GM18502 (cell line): ENCODE results near the gene ALG6.
A peak's percentile ranks its signal among the peaks of the same experiment; 100 is the strongest.

Source experiments
- ATAC-seq: cut with Tn5 transposase; IDR thresholded peaks from one replicate; pipeline ENCODE4 v1.9.1; 2021; ENCODE audit warnings: mild to moderate bottlenecking; ENCODE audit not compliant: unreplicated experiment, poor library complexity

ALG6 gene

GRCh38 chr1:63367215-63368103 is at the start of gene ALG6:
Gene ALG6 (plus strand): TSS chr1:63367627. CDS start chr1:63370978, 3,351 bp downstream.
- peak; percentile 95 for ATAC-seq

GRCh38 chr1:63317817-63318152 is 49.6 kb upstream of the ALG6 start:
- no peak for ATAC-seq

- ATAC-seq = no peak
These were observed 49.0 kb upstream of the ALG6 start for GRCh38 chr1:63318201-63318979.

- ATAC-seq = no peak
These were observed 48.1 kb upstream of the ALG6 start for GRCh38 chr1:63319046-63320021.

GRCh38 chr1:63320022-63320721 is 47.3 kb upstream of the ALG6 start:
- ATAC-seq = no peak

- ATAC-seq = no peak
These were observed 46.2 kb upstream of the ALG6 start for GRCh38 chr1:63321066-63321784.

- ATAC-seq = no peak
These were observed 45.7 kb upstream of the ALG6 start for GRCh38 chr1:63321785-63322113.

- ATAC-seq = peak; percentile 53
These were observed 45.1 kb upstream of the ALG6 start, which contains the start of gene FOXD3 for GRCh38 chr1:63322114-63322943. Gene FOXD3 (plus strand): TSS chr1:63322567. CDS start chr1:63323059, 492 bp downstream.

GRCh38 chr1:63322944-63323864 is 44.2 kb upstream of the ALG6 start:
- ATAC-seq = no peak

- ATAC-seq = no peak
These were observed 43.3 kb upstream of the ALG6 start for GRCh38 chr1:63323865-63324778.

GRCh38 chr1:63324779-63325119 is 42.7 kb upstream of the ALG6 start:
- no peak for ATAC-seq

- ATAC-seq = no peak
These were observed 42.0 kb upstream of the ALG6 start for GRCh38 chr1:63325279-63325985.

- no peak for ATAC-seq
These were observed 41.3 kb upstream of the ALG6 start for GRCh38 chr1:63326106-63326472.

- ATAC-seq = no peak
These were observed 40.7 kb upstream of the ALG6 start for GRCh38 chr1:63326473-63327380.
